ENCODE data around the gene MYO19. TPM values are rescaled to one million over a fixed set of nuclear protein-coding genes. Genes with fewer than 3 reads are reported as not detected.

MYO19 gene
- total RNA-seq, 1 donor from 2014 or later = 65.9 TPM

GRCh38 chr17:36532435-36532975 is 2.2 kb downstream of the MYO19 start:
- Mint-ChIP-seq H3K9me3 (ENCODE audit: unreplicated experiment) (no peaks in the 10 kb centered on the region), H3K27me3 (ENCODE audit: unreplicated experiment) (no peaks in the 10 kb centered on the region), H3K4me3 (ENCODE audit: unreplicated experiment) (no peak overlapping the region), H3K27ac (ENCODE audit: unreplicated experiment) (no peak overlapping the region), H3K4me1 (ENCODE audit: unreplicated experiment) (peaks cover 13% of the 10 kb centered on the region), H3K36me3 (ENCODE audit: unreplicated experiment) (peaks cover 18% of the 10 kb centered on the region)
- TF ChIP-seq, protein P1, sequence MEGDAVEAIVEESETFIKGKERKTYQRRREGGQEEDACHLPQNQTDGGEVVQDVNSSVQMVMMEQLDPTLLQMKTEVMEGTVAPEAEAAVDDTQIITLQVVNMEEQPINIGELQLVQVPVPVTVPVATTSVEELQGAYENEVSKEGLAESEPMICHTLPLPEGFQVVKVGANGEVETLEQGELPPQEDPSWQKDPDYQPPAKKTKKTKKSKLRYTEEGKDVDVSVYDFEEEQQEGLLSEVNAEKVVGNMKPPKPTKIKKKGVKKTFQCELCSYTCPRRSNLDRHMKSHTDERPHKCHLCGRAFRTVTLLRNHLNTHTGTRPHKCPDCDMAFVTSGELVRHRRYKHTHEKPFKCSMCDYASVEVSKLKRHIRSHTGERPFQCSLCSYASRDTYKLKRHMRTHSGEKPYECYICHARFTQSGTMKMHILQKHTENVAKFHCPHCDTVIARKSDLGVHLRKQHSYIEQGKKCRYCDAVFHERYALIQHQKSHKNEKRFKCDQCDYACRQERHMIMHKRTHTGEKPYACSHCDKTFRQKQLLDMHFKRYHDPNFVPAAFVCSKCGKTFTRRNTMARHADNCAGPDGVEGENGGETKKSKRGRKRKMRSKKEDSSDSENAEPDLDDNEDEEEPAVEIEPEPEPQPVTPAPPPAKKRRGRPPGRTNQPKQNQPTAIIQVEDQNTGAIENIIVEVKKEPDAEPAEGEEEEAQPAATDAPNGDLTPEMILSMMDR (IDR thresholded peaks at IDR 0.05) = no peak
- peak; percentile 54 for DNase-seq (ENCODE audit: extremely low spot score, unreplicated experiment)

DNA sequence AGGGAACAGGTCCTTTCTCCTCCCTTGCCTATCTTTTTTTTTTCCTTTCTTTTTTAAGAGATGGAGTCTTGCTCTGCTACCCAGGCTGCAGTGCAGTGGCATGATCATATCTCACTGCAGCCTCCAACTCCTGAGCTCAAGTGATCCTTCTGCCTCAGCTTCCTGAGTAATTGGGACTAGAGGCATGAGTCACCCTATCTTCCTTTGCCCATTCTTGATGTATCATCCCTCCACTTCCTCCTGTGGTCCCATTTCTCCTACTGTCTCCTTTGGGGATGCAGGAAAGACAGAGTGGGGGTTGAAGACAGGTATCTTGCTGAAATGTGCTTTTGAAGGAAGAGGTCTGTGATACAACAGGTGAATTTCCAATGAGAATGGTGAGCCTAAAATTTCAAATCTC is 5.5 kb downstream of the MYO19 start:
- DNase-seq (ENCODE audit: extremely low spot score, unreplicated experiment) = no peak
- H3K27me3 Mint-ChIP-seq (ENCODE audit: unreplicated experiment) = no peaks in the 10 kb centered on the region
- H3K27ac Mint-ChIP-seq (ENCODE audit: unreplicated experiment) = no peak overlapping the region
- peaks cover 38% of the 10 kb centered on the region for H3K36me3 Mint-ChIP-seq (ENCODE audit: unreplicated experiment)
- H3K4me1 Mint-ChIP-seq (ENCODE audit: unreplicated experiment) = peaks cover 5% of the 10 kb centered on the region
- no peaks in the 10 kb centered on the region for H3K9me3 Mint-ChIP-seq (ENCODE audit: unreplicated experiment)
- TF ChIP-seq, protein P1 (IDR thresholded peaks at IDR 0.05) = no peak
- H3K4me3 Mint-ChIP-seq (ENCODE audit: unreplicated experiment) = no peak overlapping the region

DNA sequence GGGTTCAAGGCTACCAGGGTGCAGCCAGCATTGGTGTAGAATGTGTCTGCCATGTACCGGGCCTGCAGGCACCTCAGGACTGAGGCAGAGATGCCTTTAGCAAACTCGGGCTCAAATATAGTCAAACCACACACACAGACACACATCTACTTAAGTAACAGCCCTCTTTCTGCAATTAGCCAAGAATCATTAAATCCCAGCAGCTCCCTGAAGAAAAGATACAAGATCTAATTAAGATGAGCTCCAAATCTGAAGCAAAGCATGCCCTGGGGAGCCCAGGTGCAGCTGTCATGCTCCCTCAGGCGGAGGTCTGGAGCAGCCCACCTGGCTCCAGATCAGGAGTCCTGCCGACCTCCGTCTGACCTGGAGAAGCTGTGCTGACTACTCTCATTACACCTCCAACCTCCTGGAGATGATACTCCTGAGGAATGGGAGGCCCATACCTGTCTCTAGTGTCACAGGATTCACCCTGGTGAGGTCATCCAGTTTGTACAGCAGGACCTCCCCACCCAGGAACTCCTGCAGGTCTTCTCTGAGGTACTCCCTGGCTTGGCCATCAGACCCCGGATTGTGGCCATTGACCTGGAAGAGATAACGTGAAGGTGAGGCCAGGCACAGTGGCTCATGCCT is 6.9 kb downstream of the MYO19 start:
- H3K27me3 Mint-ChIP-seq (ENCODE audit: unreplicated experiment) = no peaks in the 10 kb centered on the region

GRCh38 chr17:36525888-36526287 is 8.8 kb downstream of the MYO19 start:
- no peaks in the 10 kb centered on the region for H3K9me3 Mint-ChIP-seq (ENCODE audit: unreplicated experiment)
- no peaks in the 10 kb centered on the region for H3K27me3 Mint-ChIP-seq (ENCODE audit: unreplicated experiment)
- no peak overlapping the region for H3K27ac Mint-ChIP-seq (ENCODE audit: unreplicated experiment)
- peak; percentile 63 for DNase-seq (ENCODE audit: extremely low spot score, unreplicated experiment)
- no peak overlapping the region for H3K4me3 Mint-ChIP-seq (ENCODE audit: unreplicated experiment)
- TF ChIP-seq, protein P1 (IDR thresholded peaks at IDR 0.05) = no peak
- H3K4me1 Mint-ChIP-seq (ENCODE audit: unreplicated experiment) = no peaks in the 10 kb centered on the region
- peaks cover 38% of the 10 kb centered on the region for H3K36me3 Mint-ChIP-seq (ENCODE audit: unreplicated experiment)

More for the DNA sequence above, 6.9 kb downstream of the MYO19 start:
- no peak overlapping the region for H3K4me3 Mint-ChIP-seq (ENCODE audit: unreplicated experiment)
- TF ChIP-seq, protein P1 (IDR thresholded peaks at IDR 0.05) = no peak
- no peak overlapping the region for H3K27ac Mint-ChIP-seq (ENCODE audit: unreplicated experiment)
- H3K9me3 Mint-ChIP-seq (ENCODE audit: unreplicated experiment) = no peaks in the 10 kb centered on the region
- H3K4me1 Mint-ChIP-seq (ENCODE audit: unreplicated experiment) = peaks cover 1% of the 10 kb centered on the region
- peaks cover 39% of the 10 kb centered on the region for H3K36me3 Mint-ChIP-seq (ENCODE audit: unreplicated experiment)
- DNase-seq (ENCODE audit: extremely low spot score, unreplicated experiment) = peak; percentile 69

- no peak overlapping the region for H3K27ac Mint-ChIP-seq (ENCODE audit: unreplicated experiment)
- DNase-seq (ENCODE audit: extremely low spot score, unreplicated experiment) = no peak
- H3K36me3 Mint-ChIP-seq (ENCODE audit: unreplicated experiment) = peaks cover 46% of the 10 kb centered on the region
- H3K27me3 Mint-ChIP-seq (ENCODE audit: unreplicated experiment) = no peaks in the 10 kb centered on the region
- TF ChIP-seq, protein P1 (IDR thresholded peaks at IDR 0.05) = no peak
- no peaks in the 10 kb centered on the region for H3K4me1 Mint-ChIP-seq (ENCODE audit: unreplicated experiment)
- no peaks in the 10 kb centered on the region for H3K9me3 Mint-ChIP-seq (ENCODE audit: unreplicated experiment)
- H3K4me3 Mint-ChIP-seq (ENCODE audit: unreplicated experiment) = no peak overlapping the region
Observed at GRCh38 chr17:36525113-36525512, 9.6 kb downstream of the MYO19 start.

Data from osteocyte (in vitro differentiated cells).